ENCODE data around the gene AQR.
"Not testable (repeated sequence)": the region's sequence is repeated elsewhere in the genome, so short reads cannot be mapped to it uniquely, and the experiment has no call there.

AQR gene

DNA sequence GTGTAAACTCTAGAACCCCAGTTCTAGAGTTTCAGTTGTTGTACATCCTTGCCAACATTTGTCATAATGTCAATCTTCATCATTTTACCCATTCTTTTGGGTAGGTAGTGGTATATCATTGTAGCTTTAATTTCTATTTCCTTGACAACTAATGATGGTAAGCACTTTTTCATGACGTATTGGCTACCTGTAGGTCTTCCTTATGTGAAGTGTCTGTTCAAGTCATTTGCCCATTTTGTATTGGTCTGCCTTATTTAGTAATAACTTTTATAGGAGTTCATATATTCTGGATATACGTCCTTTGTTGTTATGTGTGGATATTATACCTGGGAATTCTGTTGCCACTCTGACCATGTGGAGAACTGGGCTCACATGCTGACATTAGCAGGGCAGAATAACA, 100.4 kb downstream of the AQR start:
- no peak for DNase-seq

DNA sequence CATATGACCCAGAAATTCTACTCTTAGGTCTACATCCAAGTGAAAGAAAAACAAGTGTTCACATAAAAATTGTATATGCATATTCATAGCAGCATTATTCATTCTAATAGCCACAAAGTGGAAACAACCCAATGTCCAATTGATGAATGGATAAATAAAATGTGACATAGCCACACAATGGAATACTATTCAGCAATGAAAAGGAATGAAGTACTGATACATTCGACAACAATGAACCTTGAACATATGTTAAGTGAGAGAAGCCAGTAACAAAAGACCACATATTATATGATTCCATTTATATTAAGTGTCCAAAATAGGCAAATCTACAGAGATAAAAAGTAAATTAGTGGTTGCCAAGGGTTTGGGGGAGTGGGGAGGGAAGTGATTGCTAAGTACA, 104.0 kb downstream of the AQR start:
- DNase-seq: no peak

DNA sequence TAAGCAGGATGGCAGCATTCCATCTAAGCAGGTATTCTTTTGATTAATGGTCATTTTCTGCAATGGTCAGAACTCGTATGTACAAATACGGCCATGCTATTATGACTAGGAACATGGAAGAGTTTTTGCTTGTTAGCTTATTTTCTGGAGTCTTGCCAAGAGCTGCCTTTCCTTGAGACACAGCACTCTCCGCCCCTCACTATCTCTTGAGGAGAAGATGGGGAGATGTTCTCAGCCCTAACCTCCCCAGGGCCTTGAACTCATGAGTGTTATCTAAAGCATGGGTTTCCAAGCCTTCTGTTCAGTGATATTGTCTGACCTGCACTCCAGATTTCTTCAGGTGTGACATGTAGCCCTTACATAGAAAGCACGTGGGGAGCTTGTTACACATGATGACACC, 108.3 kb downstream of the AQR start:
- DNase-seq: no peak

DNA sequence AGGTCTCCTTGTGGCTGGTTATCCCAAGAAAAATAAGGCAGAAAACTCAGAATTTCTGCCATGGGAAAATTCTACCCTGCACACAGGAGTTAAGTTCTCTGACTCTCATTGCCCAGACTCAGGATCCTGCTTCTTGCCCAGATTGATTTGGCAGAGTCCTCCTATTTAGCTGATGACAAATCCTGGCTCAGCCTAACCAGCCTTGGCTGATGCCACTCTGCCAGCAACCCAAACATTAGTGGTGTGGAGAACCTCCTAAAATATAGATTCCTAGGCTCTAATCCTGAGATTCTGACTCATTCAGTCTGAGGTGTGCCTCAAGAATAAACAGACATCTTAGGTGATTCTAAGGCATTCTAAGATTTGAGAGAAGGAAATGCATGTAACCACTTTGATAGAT, 113.6 kb downstream of the AQR start:
- DNase-seq: no peak

DNA sequence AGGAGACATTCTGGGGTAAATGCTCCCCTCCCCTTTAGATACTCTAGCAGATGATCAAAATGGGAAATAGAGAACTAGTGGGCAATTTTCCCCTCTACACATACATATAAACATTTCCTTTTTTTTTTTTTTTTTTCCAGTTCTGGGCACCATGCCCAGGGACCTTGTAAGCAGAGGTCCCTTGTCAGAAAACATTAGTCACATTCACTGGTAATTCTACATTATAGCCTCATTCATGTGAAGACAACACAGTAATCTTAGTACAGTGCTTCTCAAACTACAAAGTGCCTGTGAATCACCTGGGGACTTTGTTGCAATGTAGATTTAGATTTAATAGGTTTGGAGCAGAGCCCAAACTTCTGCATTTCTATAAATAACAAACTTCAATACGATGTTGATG, 114.1 kb downstream of the AQR start:
- no peak for DNase-seq

DNA sequence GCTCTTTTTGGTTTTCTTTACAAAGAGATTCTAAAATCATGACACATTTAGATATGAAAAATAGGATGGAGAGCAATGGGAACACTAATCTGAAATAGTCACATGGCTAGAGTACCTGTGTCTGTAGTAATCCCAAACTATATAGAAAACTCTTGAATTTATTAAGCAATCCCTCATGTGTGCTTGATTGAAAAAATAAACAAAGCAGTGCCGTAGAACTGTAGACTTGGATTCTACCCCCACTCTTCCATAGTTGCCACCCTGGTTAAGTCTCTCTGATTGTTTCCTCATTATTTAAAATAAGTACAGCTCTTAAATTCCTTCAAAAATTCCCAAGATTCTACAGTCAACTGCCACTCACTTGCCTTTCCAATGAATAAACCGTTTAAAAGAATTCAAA, 115.3 kb downstream of the AQR start:
- no peak for DNase-seq

DNA sequence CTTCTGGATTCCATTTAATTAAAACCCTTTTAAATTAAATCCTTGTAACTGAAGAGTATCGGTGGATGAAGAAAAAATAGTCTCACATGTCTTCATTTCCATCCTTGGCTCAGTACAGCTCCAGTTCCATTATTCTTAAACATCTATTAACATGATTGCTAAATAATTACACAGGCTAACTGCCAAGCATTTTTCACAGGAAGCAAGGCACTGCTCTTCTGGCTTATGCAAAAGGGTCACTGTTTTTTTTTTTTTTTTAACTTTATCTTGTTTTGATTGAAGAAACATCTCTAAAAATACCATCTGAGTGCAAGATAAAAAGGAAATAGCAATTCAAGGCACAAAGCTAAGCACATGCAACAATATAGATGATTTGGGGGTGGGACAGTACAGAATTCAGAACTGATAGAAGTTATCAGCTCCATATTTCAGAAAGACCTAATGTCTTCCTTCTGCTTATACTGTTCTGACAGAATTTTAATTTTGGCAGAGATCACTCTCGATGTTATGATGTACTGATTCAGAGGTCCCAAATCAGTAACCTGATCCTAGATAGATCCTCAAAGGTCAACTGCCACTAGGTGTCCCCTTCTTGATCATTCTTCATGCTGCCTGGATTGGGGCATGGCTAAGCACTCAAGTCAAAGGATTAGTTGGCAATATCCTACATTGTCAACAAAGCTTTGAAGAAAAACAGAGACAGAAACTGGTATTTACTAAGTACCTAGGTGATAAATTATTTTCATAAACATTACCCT, 116.4 kb downstream of the AQR start:
- no peak for DNase-seq

DNA sequence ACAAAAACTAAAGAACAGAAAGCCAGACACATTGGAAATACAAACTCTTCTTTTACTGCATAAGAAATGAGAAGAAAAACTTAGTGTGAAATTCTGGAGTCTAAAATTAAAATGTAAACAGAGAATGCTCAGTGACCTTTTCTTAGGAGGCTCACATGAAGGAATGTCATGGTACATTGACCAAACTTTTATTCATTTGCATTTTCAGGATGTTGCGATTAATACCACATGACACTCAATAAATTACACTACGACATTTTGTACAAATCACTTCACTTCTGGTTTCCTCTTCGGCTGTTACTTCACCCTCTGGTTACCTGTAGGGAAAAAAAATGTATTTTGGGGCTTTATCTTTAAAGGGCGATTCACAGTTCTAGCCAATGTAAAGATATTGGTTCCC, 117.8 kb downstream of the AQR start:
- no peak for DNase-seq

DNA sequence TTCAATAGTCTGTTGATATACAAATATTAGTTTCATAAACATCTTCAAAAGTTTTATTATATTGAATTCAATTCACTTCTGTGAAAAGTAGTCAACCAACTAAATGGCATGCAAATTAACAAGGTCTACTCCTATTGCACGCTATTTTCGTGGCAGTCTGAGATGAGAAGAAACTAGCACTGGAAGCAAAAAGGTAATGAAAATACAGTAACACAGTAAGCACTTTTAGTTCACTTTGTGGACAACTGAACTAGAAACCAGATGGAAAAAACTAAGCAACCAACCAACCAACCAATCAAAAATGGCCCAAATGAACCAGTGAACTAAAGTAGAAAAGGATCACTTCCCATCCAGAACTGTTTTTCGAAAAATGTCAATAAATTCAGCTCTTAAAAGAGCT, 118.5 kb downstream of the AQR start:
- no peak for DNase-seq

DNA sequence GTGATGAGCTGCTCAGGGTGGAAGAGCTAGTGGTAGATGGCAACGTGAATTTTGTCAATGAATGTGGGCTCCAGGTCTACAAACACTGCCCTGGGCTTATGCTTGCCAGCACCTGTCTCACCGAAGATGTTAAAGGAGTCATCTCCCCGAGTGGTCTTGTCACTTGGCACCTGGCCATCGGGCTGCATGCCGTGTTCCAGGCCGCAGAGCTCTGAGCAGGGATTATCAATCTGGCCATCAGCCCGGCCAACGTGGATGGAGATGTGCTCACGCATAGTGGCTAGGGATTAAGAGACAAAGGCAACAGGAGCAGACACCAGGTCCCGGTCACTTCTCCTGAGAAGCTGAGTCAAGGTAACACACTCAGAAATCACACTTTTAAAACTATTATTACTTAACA, 119.4 kb downstream of the AQR start:
- DNase-seq: no peak

DNA sequence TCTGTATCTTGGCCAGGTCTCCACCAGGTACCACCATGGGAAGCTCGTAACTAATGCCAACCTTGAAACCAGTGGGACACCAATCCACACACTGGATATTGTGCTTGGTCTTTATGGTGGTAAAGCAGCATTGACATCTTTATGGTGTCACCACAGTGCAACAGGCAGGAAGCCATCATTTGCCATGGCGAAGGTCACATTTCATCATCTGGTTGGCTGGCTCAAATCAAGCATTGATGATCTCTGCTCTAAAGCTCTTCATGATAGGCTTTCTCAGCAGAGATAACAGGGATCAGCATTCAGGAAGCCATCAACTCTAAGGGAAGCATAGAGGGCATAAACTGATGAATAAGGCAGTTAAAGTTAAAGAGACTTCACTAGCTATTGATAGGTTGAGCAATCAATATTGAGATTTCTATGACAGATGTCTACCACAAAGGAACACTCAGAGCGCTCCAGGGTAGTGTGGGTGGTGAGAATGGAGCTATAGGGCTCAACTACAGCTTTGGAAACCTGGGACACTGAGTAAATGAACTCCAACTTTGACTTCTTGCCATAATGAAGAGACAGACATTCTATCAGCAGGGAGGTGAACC, 120.1 kb downstream of the AQR start:
- DNase-seq: no peak

DNA sequence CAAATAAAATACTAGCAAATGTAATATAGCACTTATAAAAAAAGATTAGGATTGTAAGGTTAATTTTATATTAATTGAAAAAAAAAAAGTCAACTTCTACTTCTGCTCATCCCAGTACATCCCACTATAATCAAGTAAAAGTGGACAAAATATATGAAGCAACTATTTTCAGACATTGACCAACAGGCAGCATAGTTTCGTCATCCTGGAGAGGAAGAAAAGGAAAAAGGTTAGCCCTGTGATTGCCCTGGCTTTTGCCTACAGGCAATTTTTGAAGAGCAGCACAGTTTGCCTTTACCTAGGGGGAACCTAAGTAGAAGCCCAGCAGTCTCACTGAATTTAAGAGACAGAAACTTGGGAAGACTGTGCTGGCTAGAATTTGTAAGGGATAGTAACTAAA, 121.9 kb downstream of the AQR start:
- DNase-seq: no peak

DNA sequence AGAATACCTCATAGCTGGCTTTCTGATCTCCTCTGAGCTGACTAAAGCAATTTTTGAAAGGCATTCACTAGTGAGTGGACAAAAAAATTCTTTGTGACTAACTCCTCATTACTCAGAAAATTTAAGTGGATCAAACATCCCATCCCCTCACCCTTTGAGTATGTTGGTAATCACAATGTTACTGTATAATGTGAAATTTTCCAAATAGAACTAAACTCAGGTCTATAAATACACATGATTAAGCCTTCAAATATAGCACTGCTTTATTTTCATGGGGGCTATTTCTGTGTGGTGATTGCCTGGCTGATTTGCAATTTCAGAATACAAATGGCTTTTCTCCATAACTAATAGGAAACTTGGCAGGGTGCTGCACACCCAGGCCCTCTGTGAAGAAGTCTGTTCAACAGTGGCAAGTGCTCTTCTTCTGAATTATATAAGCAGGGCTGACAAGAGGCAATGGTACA, 128.2 kb downstream of the AQR start:
- no peak for DNase-seq

DNA sequence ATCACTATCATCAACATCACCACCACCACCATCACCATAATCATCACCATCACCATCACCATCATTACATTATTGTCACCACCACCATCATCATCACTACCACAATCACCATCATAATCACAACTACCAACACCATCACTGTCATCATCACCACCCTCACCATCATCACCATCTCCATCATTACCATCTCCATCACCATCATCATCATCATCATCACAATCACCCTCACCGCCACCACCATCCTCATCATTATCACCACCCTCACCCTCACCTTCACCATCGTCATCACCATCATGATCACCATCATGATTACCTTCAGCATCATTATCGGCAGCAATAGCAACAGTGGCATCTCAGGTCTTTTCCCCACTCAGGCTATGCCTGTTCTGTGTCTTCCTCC, 131.3 kb downstream of the AQR start:
- DNase-seq: no peak

DNA sequence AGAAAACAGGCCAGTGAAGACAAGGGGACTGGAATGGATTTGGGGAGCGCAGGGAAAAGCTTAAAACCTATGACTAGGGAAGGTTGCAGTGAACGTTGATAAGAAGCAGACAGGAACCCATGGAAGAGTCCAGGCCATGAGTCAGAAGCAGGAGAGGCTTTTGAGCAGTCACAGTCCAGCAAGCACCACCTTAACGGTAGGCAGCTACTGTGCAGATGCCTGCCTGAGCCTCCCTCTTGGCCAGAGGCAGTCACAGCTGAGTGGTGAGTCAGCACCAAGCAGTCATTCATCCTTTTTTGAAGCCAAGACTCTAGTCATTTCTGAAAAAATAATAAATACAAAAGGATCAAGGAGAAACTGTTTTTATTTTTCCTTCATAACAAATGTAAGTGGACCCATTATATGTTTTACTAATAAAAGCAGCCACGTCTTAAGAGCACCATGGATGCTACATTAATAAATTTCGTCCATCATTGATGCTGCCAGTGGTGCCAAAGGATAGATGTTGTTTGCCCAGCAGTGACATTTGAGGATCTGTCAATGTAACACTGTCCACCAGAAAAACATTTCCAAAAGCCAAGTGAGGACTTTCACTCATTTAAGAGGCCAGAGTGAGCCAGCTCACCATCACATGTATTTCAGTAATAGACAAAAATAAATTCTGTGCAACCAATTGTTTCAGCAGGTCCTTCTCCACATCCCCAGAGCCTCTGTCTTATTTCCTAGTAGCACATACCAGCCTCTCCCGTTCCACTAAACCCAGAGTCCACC, 132.1 kb downstream of the AQR start:
- DNase-seq: no peak

DNA sequence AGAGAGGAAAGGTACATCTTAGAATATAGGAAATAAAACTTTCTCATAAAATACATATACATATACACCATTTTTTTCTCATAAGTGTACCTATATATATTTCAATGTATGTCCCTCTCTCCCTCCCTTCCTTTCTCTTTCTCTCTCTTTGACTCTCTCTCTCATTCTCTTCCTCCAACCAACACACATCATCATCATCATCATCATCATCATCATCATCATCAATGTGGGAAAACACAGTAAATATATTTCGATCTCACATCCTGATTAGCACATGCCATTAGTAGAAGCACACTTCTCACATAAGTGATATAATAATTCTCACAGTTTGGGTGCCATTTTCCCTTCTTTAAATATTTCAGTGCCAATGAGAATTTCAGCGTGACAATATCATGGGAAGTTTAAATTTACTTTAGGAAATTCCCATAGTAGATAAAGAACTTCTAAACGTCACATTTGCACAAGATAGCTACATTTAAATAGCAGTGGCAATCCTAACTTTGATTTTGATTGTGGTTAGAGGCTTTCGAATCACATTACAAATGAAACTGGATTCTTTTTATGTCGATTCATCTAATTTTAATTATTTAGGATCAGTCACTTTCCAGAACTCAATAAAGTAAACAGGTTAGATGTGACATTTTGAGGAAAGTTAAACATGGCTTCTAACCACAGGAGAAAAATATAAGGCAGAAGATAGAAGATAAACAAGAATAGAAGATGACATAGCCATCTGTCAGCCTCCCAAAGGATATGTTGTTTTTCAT, 141.2 kb downstream of the AQR start:
- no peak for DNase-seq

DNA sequence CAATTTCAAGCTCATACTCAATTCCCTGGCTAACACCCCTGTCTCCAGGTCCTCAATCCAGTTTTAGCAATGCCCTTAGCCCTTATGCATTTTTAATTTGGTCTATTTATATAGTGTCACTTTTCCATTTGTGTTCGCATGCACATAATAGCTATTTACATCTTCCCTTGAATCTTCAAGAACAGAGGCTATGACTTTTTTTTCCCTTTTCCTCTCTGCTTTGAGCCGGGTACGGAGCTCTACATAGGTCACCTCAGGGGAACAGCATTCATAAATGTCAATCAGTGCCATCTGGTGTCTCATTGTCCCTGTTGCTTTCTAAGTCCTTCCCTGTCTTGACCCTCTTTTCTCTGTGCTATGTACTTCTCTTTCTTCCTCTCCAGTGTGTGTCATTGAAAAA, 147.7 kb downstream of the AQR start:
- DNase-seq: no peak

DNA sequence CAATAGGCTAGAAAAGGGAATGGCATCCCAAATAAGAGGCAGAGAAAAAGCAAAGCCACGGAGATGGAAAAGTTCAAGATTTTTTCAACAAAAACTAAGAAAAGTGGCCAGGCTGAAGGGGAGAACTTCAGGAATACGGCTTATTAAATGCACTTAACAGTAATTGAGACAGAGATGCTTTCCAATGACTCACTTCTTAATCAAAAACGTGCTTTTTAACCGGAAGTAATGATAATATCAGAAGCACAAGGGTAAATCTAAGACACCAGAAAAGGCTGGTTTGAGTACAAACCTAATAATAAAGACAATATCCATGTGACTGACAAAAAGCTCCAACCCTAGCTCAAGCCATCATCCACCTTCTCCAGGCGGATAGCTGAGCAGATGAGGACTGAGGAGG, 149.4 kb downstream of the AQR start:
- no peak for DNase-seq

DNA sequence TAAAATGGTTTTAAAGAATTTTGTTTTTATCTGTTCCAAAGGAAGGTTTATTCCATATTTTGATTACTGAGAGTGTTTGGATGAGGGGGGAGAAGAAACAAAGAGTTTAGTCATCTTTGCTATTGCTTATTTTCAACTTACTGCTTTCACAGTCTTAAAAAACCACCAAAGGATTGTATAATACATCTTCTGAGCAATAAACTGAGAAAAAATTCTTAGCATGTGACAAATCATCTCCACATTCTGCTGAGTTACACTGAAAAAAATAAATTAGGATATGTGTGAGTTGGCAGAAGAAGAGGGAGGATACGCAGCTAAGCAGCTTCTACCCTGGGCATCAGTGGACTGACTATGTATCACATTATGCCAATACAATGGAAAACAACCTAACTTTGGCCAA, 151.0 kb downstream of the AQR start:
- DNase-seq: no peak

DNA sequence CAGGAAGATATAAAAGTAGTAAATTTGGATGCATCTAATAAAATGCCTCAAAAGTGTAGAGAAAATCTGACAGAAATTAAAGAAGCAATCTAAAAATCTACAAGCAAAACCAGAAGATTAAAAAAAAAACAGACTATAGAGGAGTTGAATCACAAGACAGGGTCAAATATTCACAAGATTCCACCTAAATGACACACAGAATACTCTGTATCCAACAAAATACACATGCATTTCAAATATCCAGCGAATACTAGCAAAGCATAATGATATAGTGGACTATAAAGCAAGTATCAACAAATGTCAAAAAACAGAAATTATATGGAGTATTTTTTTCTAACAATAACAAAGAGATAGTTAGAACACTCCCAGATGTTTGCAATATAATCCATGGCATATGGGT, 153.7 kb downstream of the AQR start:
- DNase-seq: no peak

DNA sequence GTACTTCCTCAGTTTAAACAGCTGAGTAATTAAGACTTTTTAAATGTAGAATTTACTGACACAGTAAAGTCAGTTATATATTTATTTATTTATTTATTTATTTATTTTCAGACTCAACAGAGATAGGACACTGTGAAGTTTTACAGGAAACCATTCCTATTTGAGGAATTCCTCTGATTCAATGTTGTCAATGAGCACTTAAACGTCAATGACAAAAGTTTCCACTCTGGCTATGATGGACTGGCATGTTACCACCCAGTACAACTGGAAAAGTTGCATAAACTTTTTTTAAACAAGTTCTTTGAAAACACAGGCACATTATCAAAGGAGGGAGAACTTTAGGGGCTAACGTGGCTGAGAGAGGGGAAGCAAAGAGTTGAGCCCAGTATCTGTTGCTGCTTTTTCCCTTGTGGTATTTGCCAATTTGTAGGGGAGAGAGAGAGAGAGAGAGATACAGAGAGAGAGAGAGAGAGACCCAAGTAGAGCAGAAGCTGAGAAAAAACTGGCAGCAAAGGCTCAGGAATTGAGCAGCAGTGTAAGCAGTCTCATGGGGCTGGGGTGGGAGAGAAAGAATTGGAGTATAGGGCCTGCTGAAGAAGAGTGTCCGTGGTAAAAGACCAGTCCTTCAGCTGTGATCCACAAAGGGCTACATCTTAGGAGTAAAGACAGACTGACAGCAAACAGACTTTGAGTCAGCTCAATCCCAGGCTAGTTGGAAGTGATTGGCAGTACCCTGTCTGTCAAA, 155.9 kb downstream of the AQR start:
- DNase-seq: no peak

DNA sequence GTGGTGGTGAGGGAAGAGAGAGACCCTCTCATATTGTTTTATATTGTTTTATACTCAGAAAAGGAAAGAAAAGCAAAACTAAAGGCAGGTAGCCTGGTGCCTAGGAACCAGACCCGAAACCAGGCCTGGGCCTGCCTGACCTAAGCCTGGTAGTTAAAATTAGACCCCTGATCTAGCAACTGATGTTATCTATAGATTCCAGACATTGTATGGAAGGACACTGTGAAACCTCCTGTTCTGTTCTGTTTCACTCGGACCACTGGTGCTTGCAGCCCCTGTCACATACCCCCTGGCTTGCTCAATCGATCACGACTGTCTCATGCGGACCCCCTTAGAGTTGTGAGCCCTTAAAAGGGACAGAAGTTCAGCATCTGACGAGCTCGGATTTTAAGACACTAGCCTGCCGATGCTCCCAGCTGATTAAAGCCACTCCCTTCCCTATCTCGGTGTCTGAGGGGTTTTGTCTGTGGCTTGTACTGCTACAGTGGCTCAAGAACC, 156.6 kb downstream of the AQR start:
- not testable (repeated sequence) for DNase-seq

DNA sequence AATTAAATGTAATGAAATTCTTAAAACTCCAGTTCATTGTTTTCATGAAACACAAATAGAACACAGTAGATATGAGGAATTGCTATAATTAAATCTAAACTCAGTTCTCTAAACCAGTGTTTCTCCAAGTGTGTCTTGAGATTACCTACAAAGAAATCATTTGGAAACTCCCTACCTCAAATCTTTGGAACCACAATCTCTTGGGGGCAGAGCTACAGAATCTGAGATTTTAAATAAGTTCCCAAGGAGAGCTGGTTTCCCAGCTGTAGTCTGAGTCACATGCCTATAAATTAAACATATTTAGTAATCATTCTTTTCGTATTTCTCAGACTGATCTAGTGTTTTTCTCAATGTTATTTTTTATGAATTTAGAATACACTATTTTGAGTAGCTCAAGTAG, 157.2 kb downstream of the AQR start:
- DNase-seq: no peak
